ENCODE data around the gene YWHAH.

GRCh38 chr22:31919730-31920129, 24.6 kb upstream of the YWHAH start:
- TF ChIP-seq CTCF (IDR thresholded peaks at IDR 0.05; ENCODE audit: insufficient read depth, low read depth, low read length) (no peak), EZH2 (IDR thresholded peaks at IDR 0.05; ENCODE audit: insufficient read depth, low read length) (no peak)

Data from astrocyte (in vitro differentiated cells and primary cell).